ENCODE results near the gene DOCK2.
A peak's percentile ranks its signal among the peaks of the same experiment; 100 is the strongest.

The DOCK2 gene

DNA sequence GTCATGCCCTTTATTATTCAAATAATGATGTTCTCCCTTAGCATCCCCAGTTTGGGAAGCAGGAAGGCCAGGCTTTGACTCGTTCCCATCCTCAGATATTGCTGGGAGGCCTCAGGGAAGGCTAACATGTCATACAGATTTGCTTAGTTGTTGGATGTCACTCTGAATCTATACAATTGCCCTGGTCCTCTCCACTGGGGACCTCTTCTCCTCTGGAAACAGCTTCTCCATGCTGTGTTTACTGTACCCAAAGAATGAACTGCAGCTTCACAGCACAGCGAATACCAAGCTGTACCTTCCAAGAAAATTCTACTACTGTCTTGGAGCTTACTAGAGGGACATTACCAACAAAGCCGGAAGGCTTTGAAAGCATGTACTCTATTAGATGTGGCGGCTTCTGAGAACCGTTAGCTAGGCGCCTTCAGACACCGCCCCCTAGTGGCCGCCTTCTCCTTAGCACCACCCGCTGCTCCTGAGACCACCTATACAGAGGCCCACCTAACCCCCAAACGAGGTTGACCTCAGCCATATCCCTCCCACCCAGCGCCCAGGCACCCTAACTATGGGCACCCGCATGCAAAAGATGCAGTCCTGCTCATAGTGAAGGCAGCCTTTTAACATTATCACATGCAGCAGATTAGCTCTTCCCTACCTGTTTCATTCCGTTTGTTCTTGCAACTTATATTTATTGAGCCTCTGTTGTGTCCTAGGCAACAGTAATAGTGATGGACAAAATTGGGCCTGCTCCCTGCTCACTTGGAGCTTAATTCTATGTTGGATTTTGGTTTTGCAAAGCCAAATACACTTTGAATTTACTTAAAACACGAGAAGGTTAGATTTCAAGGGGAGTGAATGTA, 433.7 kb downstream of the DOCK2 start:
- TF ChIP-seq, protein P1, sequence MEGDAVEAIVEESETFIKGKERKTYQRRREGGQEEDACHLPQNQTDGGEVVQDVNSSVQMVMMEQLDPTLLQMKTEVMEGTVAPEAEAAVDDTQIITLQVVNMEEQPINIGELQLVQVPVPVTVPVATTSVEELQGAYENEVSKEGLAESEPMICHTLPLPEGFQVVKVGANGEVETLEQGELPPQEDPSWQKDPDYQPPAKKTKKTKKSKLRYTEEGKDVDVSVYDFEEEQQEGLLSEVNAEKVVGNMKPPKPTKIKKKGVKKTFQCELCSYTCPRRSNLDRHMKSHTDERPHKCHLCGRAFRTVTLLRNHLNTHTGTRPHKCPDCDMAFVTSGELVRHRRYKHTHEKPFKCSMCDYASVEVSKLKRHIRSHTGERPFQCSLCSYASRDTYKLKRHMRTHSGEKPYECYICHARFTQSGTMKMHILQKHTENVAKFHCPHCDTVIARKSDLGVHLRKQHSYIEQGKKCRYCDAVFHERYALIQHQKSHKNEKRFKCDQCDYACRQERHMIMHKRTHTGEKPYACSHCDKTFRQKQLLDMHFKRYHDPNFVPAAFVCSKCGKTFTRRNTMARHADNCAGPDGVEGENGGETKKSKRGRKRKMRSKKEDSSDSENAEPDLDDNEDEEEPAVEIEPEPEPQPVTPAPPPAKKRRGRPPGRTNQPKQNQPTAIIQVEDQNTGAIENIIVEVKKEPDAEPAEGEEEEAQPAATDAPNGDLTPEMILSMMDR (conservative IDR thresholded peaks at IDR 0.05; ENCODE audit: low read depth), result peak; percentile 82
- ChIA-PET POLR2A (ENCODE audit: low non-redundant PET) (no interaction called here), CTCF (interaction anchor here (0.5 to 2.2 kb wide), 33 partner anchors 9 to 589 kb away, joined by 3 to 13 read pairs (median 3); no protein-coding TSS in a partner anchor)
- H3K27ac ChIP-seq, result no peak overlapping the region
- DNase-seq (ENCODE audit: low spot score), result peak; percentile 53

DNA sequence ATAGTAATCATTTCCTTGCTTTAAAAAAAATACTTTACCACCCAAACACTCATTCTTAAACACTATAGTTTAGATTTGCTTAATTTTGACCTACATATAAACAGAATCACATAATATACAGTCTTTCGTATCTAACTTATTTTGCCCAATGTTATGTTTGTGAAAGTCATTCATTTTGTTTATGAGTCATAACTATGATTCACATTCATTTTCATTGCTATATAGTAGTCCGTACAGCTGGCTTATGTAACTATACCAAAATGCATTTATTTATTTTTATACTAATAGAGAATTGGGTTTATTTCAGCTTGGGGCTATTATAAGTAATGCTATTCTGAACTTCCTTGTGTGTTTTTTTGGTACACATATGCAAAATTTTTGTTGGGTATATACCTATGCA, 434.7 kb downstream of the DOCK2 start:
- TF ChIP-seq, protein P1 (conservative IDR thresholded peaks at IDR 0.05; ENCODE audit: low read depth), result no peak
- ChIA-PET POLR2A (ENCODE audit: low non-redundant PET) (no interaction called here), CTCF (interaction anchor here (0.5 to 2.2 kb wide), 11 partner anchors 11 to 612 kb away, joined by 3 to 13 read pairs (median 5); no protein-coding TSS in a partner anchor)
- DNase-seq (ENCODE audit: low spot score), result no peak
- H3K27ac ChIP-seq, result no peak overlapping the region

DNA sequence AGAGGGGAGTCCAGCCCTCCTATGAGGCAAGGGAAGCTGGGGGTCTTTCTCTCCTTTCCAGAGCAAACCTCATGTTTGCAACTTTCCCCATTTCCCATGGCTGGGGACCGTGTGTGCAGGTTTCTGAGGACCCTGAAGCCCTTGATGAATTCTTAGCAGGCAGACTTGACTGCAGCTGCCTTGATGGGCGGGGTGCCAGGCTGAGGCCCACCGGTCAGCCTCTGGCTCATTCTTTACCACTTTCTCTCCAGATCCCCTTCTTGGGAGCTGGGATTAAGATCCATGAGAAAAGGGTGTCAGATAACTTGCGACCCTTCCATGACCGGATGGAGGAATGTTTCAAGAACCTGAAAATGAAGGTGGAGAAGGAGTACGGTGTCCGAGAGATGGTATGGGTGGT, 438.6 kb downstream of the DOCK2 start:
- TF ChIP-seq, protein P1 (conservative IDR thresholded peaks at IDR 0.05; ENCODE audit: low read depth), result no peak
- POLR2A ChIA-PET (ENCODE audit: low non-redundant PET), result interaction anchor here (0.6 kb wide), 1 partner anchor 25 kb away, joined by 3 read pairs; no protein-coding TSS in a partner anchor
- H3K27ac ChIP-seq, result no peak overlapping the region
- no peak for DNase-seq (ENCODE audit: low spot score)
- CTCF ChIA-PET, result no interaction called here

DNA sequence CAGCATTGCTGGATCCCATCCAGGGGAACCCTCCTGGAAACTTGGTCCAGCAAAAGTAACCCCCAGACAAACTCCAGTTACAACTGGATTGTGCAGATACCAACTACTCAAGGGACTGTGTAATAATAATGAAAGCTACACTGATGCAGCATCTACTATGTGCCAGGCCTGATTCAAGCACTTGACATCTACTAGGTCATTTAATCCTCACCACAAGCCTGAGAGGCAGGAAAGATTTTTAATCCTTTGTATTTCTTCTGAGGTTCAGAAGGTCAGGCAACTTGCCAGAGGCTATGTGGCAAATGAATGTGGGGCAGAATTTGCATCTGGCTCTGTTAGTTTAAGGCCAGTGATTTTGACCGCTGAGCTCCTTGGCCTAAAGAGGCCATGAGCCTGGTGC, 439.1 kb downstream of the DOCK2 start:
- ChIA-PET POLR2A (ENCODE audit: low non-redundant PET) (no interaction called here), CTCF (no interaction called here)
- H3K27ac ChIP-seq, result no peak overlapping the region
- no peak for DNase-seq (ENCODE audit: low spot score)
- TF ChIP-seq, protein P1 (conservative IDR thresholded peaks at IDR 0.05; ENCODE audit: low read depth), result no peak

DNA sequence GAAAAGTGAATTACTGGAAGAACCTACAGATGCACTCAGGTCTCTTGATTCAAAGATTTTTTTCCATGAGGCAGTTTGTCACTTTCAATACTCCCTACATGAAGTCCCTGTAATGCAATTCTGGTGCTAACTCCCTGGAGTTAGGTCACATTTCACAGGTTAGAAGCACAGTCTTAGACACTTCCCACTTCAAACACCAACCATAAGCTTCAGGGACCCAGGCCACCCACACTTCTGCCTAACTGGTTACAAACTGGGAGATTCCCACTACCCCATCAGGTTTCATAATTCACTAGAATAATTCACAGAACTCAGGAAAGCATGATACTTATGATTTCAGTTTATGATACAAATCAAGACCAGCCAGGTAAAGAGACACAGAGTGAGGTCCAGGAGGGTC, 439.7 kb downstream of the DOCK2 start:
- no peak for DNase-seq (ENCODE audit: low spot score)
- CTCF ChIA-PET, result no interaction called here
- TF ChIP-seq, protein P1 (conservative IDR thresholded peaks at IDR 0.05; ENCODE audit: low read depth), result no peak
- POLR2A ChIA-PET (ENCODE audit: low non-redundant PET), result no interaction called here
- no peak overlapping the region for H3K27ac ChIP-seq

DNA sequence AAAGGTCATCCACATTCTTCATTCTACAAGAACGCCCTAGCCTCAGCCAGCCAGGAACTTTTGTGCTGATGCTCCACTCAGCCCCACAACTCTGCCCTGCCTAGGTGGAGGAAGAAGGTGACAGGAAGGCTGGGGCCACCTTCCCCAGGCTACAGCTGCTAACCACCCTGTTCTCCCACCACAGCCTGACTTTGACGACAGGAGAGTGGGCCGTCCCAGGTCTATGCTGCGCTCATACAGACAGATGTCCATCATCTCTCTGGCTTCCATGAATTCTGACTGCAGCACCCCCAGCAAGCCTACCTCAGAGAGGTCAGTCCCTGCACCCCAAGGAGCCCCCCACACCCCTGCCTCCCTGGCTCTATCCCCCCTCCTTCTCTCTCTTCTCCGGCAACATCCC, 440.5 kb downstream of the DOCK2 start:
- TF ChIP-seq, protein P1 (conservative IDR thresholded peaks at IDR 0.05; ENCODE audit: low read depth), result no peak
- no peak overlapping the region for H3K27ac ChIP-seq
- ChIA-PET POLR2A (ENCODE audit: low non-redundant PET) (no interaction called here), CTCF (interaction anchor here (0.6 kb wide), 1 partner anchor 13 kb away, joined by 4 read pairs; no protein-coding TSS in a partner anchor)
- DNase-seq (ENCODE audit: low spot score), result no peak
